ENCODE measurements around the gene HK1.

The HK1 gene

DNA sequence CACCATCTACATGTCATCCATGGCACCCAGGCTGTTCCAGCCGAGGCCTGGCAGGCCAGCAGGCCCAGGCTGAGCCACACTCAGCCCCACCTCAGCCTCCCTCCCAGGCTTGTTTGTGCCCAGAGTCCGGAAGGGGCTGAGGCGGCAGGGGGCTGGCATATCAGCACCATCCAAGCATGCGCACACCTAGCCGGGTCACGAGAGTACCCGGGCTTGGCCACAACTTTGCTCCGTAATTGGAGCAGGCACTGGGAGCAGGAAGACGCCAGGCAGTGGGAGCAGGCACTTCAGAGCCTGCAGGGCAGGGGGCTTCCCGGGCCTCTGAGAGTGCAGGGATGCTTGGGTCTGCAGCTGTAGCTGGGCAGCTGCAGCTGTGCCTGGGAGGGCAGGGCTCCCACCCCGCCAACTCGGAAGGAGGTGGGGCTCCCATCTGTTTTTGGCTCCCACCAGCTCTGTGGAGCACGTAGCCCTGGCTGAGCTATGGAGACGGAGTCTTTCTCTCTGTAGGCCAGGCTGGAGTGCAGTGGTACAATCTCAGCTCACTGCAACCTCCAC lies 157.7 kb downstream of the HK1 start:
- TF ChIP-seq, protein P1, sequence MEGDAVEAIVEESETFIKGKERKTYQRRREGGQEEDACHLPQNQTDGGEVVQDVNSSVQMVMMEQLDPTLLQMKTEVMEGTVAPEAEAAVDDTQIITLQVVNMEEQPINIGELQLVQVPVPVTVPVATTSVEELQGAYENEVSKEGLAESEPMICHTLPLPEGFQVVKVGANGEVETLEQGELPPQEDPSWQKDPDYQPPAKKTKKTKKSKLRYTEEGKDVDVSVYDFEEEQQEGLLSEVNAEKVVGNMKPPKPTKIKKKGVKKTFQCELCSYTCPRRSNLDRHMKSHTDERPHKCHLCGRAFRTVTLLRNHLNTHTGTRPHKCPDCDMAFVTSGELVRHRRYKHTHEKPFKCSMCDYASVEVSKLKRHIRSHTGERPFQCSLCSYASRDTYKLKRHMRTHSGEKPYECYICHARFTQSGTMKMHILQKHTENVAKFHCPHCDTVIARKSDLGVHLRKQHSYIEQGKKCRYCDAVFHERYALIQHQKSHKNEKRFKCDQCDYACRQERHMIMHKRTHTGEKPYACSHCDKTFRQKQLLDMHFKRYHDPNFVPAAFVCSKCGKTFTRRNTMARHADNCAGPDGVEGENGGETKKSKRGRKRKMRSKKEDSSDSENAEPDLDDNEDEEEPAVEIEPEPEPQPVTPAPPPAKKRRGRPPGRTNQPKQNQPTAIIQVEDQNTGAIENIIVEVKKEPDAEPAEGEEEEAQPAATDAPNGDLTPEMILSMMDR (IDR thresholded peaks at IDR 0.05; ENCODE audit: low read length) = no peak
- no peak for TF ChIP-seq EZH2 (IDR thresholded peaks at IDR 0.05; ENCODE audit: borderline replicate concordance, low read length)
- Histone ChIP-seq H3K79me2 (ENCODE audit: insufficient read depth, low read length) (no peaks in the 10 kb centered on the region), H3K27ac (ENCODE audit: low read depth, low read length, poor library complexity, severe bottlenecking) (no peak overlapping the region), H3K36me3 (ENCODE audit: insufficient read depth, low read length) (no peaks in the 10 kb centered on the region; the same call in 1 of the 2 replicates), H3K9me3 (ENCODE audit: low read length) (no peaks in the 10 kb centered on the region), H3K4me1 (ENCODE audit: insufficient read depth, low read length, severe bottlenecking) (no peaks in the 10 kb centered on the region), H3F3A (ENCODE audit: insufficient read depth, low read length) (no peaks in the 10 kb centered on the region), H3K4me3 (ENCODE audit: low read depth, low read length, poor library complexity, severe bottlenecking) (no peak overlapping the region), H4K20me1 (ENCODE audit: insufficient read depth, low read length) (no peaks in the 10 kb centered on the region), H3K9ac (ENCODE audit: low read length) (no peak overlapping the region), H3K4me2 (ENCODE audit: low read length) (no peak overlapping the region), H3K9me2 (ENCODE audit: low read depth, low read length) (no peaks in the 10 kb centered on the region), H3K27me3 (ENCODE audit: insufficient read depth, low read length) (peaks cover 3% of the 10 kb centered on the region; the same call in 1 of the 2 replicates), H2AFZ (ENCODE audit: low read length) (no peak overlapping the region)

DNA sequence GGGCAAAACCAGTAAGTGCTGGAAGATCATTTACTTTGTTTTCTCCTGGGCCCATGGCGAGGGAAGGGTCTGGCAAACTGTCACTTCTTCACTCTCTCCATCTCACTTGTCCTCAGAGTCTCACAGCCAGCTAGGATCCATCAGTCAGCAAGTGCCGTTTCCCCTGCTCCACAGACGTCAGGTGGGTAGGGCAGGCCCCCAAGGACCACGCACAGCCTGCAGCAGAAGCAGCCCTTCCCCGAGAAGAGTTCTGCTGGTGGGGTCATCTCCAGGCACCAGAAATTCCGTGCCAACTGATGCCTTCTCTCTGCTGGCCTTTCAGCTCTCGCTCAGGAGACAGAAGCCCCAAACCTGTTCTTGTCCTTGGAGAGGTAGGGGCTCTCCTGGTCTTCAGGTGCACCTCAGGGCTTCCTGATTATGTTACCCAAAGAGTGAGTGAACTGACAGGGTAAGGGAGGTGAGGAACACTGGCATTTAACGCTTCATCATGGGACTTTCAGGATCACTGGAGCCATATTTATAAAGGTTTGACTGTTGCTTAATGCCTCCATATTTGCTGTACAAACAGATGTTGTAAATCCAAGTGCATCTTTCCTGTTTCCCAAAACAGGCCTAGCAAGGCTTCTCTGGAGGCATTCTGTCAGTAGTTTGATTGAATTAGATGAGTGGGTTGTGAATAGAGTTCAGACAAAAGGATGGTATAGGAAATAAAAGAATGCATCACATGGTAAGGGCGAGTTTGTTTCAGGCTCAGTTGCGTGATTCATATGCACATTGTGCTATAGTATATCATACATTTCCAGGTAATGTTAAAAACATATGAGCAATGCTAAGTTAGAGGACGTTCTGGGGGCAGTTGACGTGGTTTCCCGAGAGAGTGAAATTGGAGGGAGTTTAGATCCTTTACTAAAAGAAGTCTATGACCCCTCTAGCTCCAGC lies 159.3 kb downstream of the HK1 start:
- Histone ChIP-seq H3K4me2 (ENCODE audit: low read length) (no peak overlapping the region), H3K27me3 (ENCODE audit: insufficient read depth, low read length) (peaks cover 3% of the 10 kb centered on the region; the same call in 1 of the 2 replicates), H3F3A (ENCODE audit: insufficient read depth, low read length) (no peaks in the 10 kb centered on the region), H3K27ac (ENCODE audit: low read depth, low read length, poor library complexity, severe bottlenecking) (no peak overlapping the region), H3K9me2 (ENCODE audit: low read depth, low read length) (no peaks in the 10 kb centered on the region), H4K20me1 (ENCODE audit: insufficient read depth, low read length) (no peaks in the 10 kb centered on the region), H3K36me3 (ENCODE audit: insufficient read depth, low read length) (no peaks in the 10 kb centered on the region; the same call in 1 of the 2 replicates), H2AFZ (ENCODE audit: low read length) (no peak overlapping the region), H3K79me2 (ENCODE audit: insufficient read depth, low read length) (no peaks in the 10 kb centered on the region), H3K4me1 (ENCODE audit: insufficient read depth, low read length, severe bottlenecking) (no peaks in the 10 kb centered on the region), H3K9me3 (ENCODE audit: low read length) (no peaks in the 10 kb centered on the region), H3K4me3 (ENCODE audit: low read depth, low read length, poor library complexity, severe bottlenecking) (no peak overlapping the region), H3K9ac (ENCODE audit: low read length) (no peak overlapping the region)
- TF ChIP-seq, protein P1 (IDR thresholded peaks at IDR 0.05; ENCODE audit: low read length) = no peak
- no peak for TF ChIP-seq EZH2 (IDR thresholded peaks at IDR 0.05; ENCODE audit: borderline replicate concordance, low read length)

DNA sequence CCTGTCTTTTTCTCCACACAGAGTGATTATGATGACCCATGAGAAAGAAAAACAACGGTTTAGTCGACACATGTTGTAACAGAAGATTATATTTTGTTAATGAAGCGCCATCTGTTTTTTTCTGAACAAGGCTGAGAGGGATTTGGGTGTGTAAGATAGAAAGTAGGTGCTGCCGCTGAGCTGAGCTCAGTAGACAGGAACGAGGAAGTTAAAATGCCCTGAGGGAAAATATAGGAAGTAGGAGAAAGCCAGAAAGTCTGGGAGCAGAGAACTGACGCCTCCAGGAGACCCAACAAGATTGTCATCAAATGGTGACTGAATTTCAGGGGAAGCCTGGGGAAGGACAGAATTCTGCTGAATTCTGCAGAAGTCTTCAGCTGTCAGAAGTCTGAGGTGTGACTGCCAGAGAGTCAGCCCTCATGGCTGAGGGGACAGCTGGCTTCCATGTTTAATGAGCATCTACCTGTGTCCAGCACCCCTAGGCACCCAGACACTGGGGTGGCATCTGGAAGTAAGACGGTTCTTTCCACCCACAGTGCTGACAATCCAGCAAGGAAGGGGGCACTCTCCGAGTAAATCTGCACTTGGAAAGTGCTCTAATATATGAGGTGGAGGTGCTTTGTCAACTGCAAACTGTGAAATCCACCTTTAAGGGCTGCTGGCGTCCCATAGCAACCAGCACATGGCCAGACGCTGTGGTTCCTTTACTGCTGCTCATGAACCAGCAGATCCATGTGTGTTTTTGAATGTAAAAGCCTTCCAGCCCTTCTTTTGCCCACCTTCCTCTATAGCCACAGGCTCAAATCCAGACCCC lies 160.4 kb downstream of the HK1 start:
- TF ChIP-seq EZH2 (IDR thresholded peaks at IDR 0.05; ENCODE audit: borderline replicate concordance, low read length) = no peak
- Histone ChIP-seq H4K20me1 (ENCODE audit: insufficient read depth, low read length) (no peaks in the 10 kb centered on the region), H3K9me3 (ENCODE audit: low read length) (no peaks in the 10 kb centered on the region), H3K4me3 (ENCODE audit: low read depth, low read length, poor library complexity, severe bottlenecking) (no peak overlapping the region), H3K36me3 (ENCODE audit: insufficient read depth, low read length) (no peaks in the 10 kb centered on the region; the same call in 1 of the 2 replicates), H3K9ac (ENCODE audit: low read length) (no peak overlapping the region), H3K27me3 (ENCODE audit: insufficient read depth, low read length) (peaks cover 3% of the 10 kb centered on the region; the same call in 1 of the 2 replicates), H2AFZ (ENCODE audit: low read length) (no peak overlapping the region), H3K4me2 (ENCODE audit: low read length) (no peak overlapping the region), H3K27ac (ENCODE audit: low read depth, low read length, poor library complexity, severe bottlenecking) (no peak overlapping the region), H3K4me1 (ENCODE audit: insufficient read depth, low read length, severe bottlenecking) (no peaks in the 10 kb centered on the region), H3K79me2 (ENCODE audit: insufficient read depth, low read length) (no peaks in the 10 kb centered on the region), H3K9me2 (ENCODE audit: low read depth, low read length) (no peaks in the 10 kb centered on the region), H3F3A (ENCODE audit: insufficient read depth, low read length) (no peaks in the 10 kb centered on the region)
